ENCODE measurements around the gene LCA5L. TPM values are rescaled to one million over a fixed set of nuclear protein-coding genes. Genes with fewer than 3 reads are reported as not detected.
"Not testable (repeated sequence)": the region's sequence is repeated elsewhere in the genome, so short reads cannot be mapped to it uniquely, and the experiment has no call there.

Gene LCA5L
- total RNA-seq, 3 donors from 2014 or later, result 1.6 to 6.0 (median 4.2) TPM

DNA sequence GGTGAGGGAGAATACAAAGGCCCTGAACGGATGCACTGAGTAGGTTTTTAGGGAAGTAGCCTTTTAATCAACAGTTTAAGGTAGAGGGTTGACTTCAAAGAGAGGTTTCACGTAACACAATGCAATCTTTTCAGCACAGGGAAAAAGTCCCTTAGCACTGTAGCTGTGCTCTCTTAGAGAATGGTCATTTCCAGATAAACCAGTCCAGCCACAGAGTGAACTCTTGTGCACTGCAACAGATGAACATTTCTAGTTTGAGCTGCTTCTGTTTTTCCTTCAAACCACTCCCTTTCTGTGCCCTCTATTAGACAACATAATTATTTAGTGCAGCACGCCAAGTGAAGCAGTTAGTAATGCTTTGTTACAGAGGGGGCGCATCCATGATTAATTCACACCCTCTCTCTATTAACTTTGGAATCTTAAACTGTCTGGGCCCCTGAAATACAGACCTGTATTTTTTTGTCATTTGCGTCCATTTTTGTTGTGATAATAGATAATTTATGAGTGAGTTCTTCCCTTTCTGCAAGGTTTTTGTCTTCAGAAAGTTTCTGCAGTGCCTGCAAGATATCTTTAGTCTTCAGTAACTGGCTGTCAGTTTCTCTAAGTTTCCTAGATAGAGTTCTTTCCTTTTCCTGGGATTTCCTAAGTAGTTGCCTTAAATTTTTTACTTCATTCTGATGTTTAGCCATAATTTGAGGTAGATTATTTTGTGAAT is 22.9 kb downstream of the LCA5L start:
- intact Hi-C loops (cut with DNase I; ENCODE audit: low total_unique reads), result no loop called here
- Histone ChIP-seq H3K4me1 (no peaks in the 10 kb centered on the region), H3K36me3 (no peaks in the 10 kb centered on the region), H3K4me3 (no peak overlapping the region), H3K27ac (peak overlapping the region in 1 of 2 donors; percentile 22), H3K9me3 (no peaks in the 10 kb centered on the region), H3K27me3 (no peaks in the 10 kb centered on the region)
- no peak for DNase-seq (ENCODE audit: low spot score in 2 of 2)
- TF ChIP-seq POLR2AphosphoS5 (IDR thresholded peaks at IDR 0.05) (no peak), POLR2A (IDR thresholded peaks at IDR 0.05) (no peak)
- TF ChIP-seq, protein P1, sequence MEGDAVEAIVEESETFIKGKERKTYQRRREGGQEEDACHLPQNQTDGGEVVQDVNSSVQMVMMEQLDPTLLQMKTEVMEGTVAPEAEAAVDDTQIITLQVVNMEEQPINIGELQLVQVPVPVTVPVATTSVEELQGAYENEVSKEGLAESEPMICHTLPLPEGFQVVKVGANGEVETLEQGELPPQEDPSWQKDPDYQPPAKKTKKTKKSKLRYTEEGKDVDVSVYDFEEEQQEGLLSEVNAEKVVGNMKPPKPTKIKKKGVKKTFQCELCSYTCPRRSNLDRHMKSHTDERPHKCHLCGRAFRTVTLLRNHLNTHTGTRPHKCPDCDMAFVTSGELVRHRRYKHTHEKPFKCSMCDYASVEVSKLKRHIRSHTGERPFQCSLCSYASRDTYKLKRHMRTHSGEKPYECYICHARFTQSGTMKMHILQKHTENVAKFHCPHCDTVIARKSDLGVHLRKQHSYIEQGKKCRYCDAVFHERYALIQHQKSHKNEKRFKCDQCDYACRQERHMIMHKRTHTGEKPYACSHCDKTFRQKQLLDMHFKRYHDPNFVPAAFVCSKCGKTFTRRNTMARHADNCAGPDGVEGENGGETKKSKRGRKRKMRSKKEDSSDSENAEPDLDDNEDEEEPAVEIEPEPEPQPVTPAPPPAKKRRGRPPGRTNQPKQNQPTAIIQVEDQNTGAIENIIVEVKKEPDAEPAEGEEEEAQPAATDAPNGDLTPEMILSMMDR (IDR thresholded peaks at IDR 0.05), result no peak

DNA sequence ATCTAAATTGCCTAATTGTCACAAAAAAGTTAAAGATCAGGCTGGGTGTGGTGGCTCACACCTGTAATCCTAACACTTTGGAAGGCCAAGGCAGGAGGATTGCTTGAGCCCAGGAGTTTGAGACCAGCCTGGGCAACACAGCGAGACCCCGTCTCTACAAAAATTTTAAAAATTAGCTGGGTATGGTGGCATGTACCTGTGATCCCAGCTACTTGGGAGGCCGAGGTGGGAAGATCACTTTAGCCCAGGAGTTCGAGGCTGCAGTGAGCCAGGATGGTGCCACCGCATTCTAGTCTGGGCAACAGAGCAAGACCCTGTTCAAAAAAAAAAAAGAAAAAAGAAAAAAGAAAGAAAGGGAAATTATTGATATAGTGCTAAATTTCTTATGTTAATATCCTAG is 26.4 kb downstream of the LCA5L start:
- H3K36me3 ChIP-seq; H3K4me1 ChIP-seq; H3K27me3 ChIP-seq; intact Hi-C loops (cut with DNase I; ENCODE audit: low total_unique reads); H3K27ac ChIP-seq; H3K9me3 ChIP-seq; H3K4me3 ChIP-seq; DNase-seq (ENCODE audit: low spot score in 2 of 2): not testable (repeated sequence)

DNA sequence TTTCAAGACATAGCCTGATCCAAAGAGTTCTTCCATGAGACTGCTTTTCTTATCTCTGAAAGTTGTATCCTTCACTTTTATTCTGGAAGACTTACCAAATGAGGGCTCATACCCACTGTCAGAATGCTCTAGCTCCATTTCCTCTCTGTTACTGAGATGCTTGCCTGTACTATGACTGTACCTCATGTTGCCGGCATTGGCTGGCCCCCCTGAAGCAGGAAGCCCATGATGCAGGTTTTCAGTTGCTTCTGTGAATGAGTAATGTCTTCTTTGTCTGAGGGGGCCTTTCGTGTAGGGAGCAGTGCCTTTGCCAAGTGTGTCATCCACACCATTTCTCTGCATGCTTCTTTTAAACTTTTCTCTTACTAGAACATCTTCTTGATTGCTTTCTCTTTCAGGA is 39.5 kb downstream of the LCA5L start:
- Histone ChIP-seq H3K27ac (no peak overlapping the region), H3K9me3 (peaks cover 0 to 8% of the 10 kb centered on the region in 2 donors), H3K4me3 (no peak overlapping the region), H3K27me3 (no peaks in the 10 kb centered on the region), H3K4me1 (no peaks in the 10 kb centered on the region), H3K36me3 (no peaks in the 10 kb centered on the region)
- no peak for DNase-seq (ENCODE audit: low spot score in 2 of 2)
- intact Hi-C loops (cut with DNase I; ENCODE audit: low total_unique reads), result no loop called here
- TF ChIP-seq, protein P1 (IDR thresholded peaks at IDR 0.05), result no peak
- TF ChIP-seq POLR2A (IDR thresholded peaks at IDR 0.05) (no peak), POLR2AphosphoS5 (IDR thresholded peaks at IDR 0.05) (no peak)

DNA sequence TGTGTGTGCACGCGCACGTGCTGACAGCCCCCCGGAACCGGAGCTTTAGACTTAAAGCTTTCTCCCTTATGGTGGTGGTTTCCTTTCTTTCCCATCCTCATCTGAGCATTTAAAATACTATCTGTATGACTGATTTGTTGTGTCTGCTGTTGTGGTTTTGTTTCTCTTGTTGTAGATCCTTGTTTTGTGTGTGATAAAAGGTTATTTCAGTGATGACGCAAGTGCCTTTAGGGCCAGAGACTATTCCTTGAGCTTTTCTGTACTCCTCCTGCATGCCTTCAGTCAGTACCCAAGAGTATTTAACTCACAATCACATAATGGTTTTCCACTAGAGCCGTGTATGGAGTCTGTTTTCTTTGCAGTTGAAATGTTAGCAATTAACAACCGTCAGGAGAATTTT is 45.4 kb downstream of the LCA5L start:
- Histone ChIP-seq H3K36me3 (no peaks in the 10 kb centered on the region), H3K4me1 (no peaks in the 10 kb centered on the region), H3K27ac (no peak overlapping the region), H3K27me3 (no peaks in the 10 kb centered on the region), H3K9me3 (no peaks in the 10 kb centered on the region), H3K4me3 (no peak overlapping the region)
- intact Hi-C loops (cut with DNase I; ENCODE audit: low total_unique reads), result no loop called here
- no peak for DNase-seq (ENCODE audit: low spot score in 2 of 2)
- no peak for TF ChIP-seq POLR2AphosphoS5 (IDR thresholded peaks at IDR 0.05)
- TF ChIP-seq, protein P1 (IDR thresholded peaks at IDR 0.05), result no peak
- TF ChIP-seq POLR2A (IDR thresholded peaks at IDR 0.05), result no peak

DNA sequence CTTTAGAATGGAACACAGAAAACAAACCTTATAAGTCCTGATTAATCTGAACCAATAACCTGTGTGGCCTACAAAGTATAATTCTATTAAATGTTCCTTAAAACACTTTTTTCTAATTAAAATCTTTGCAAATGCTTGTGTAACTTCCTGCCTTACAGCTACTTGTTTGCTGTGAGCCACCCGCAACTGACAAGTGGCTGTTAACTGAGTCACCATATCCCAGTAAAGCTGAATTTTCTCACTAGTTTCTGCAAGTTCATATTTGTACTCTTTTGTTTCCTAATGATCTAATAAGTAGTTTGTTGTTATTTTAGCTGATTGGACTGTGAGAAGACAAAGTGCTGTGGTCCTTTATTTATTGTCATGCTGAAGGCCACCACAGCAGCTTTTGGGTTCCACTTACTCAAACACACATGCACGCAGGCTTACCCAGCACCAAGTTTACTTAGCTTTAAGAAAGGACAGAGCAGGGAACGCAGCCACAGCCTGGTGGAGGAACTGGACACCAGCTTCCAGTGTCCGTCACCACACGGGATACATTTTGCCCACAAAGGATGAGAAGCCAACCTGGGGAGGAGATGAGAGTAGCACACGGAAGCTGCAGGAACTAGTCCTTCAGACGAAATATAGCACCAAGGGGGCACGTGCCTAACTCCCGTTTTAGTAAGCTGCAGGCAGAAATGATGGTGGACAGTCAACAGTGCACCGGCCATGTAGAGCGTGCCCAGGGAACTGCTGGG is 47.8 kb downstream of the LCA5L start:
- Histone ChIP-seq H3K36me3 (no peaks in the 10 kb centered on the region), H3K4me3 (no peak overlapping the region), H3K27ac (no peak overlapping the region), H3K4me1 (no peaks in the 10 kb centered on the region), H3K27me3 (no peaks in the 10 kb centered on the region), H3K9me3 (no peaks in the 10 kb centered on the region)
- TF ChIP-seq, protein P1 (IDR thresholded peaks at IDR 0.05), result no peak
- TF ChIP-seq POLR2A (IDR thresholded peaks at IDR 0.05), result no peak
- TF ChIP-seq POLR2AphosphoS5 (IDR thresholded peaks at IDR 0.05), result no peak
- intact Hi-C loops (cut with DNase I; ENCODE audit: low total_unique reads), result no loop called here
- no peak for DNase-seq (ENCODE audit: low spot score in 2 of 2)
